Occipital lobe (tissue), 2 donors: Measurements from ENCODE around the gene TSHZ2. TPM values are rescaled to one million over a fixed set of nuclear protein-coding genes. Genes with fewer than 3 reads are reported as not detected.
"Not testable (repeated sequence)": the region's sequence is repeated elsewhere in the genome, so short reads cannot be mapped to it uniquely, and the experiment has no call there.

Experiments
- DNase-seq: peaks from one replicate; lab custom pipeline; 2025; lab: John Stamatoyannopoulos, UW
- total RNA-seq: library from RNA; depleted of rRNA; stranded (reverse); fragments of >200 nt; gene quantifications from one replicate; pipeline ENCODE4 v1.2.3, GENCODE V29; 2014

The TSHZ2 gene
- total RNA-seq, 1 donor from 2014 or later: 0.31 TPM

GRCh38 chr20:53080969-53081871 is 109.1 kb downstream of the TSHZ2 start:
- DNase-seq: no peak

- DNase-seq: no peak
Observed at GRCh38 chr20:53081916-53082863, 110.0 kb downstream of the TSHZ2 start.

- DNase-seq: no peak
Observed at GRCh38 chr20:53083411-53083810, 111.3 kb downstream of the TSHZ2 start.

GRCh38 chr20:53084408-53084997 is 112.3 kb downstream of the TSHZ2 start:
- DNase-seq: no peak

- no peak for DNase-seq
Observed at GRCh38 chr20:53085720-53086119, 113.6 kb downstream of the TSHZ2 start.

- DNase-seq: no peak
Observed at GRCh38 chr20:53087037-53087777, 115.0 kb downstream of the TSHZ2 start.

- no peak for DNase-seq
Observed at GRCh38 chr20:53088786-53089185, 116.6 kb downstream of the TSHZ2 start.

- DNase-seq: not testable (repeated sequence)
Observed at GRCh38 chr20:53089851-53090250, 117.7 kb downstream of the TSHZ2 start.

- DNase-seq: no peak
Observed at GRCh38 chr20:53091789-53092188, 119.6 kb downstream of the TSHZ2 start.

- DNase-seq: no peak
Observed at GRCh38 chr20:53092772-53093300, 120.7 kb downstream of the TSHZ2 start.

- no peak for DNase-seq
Observed at GRCh38 chr20:53097371-53097770, 125.2 kb downstream of the TSHZ2 start.

GRCh38 chr20:53097791-53098190 is 125.6 kb downstream of the TSHZ2 start:
- DNase-seq: no peak

GRCh38 chr20:53098621-53099020 is 126.5 kb downstream of the TSHZ2 start:
- no peak for DNase-seq

- DNase-seq: no peak
Observed at GRCh38 chr20:53099856-53100255, 127.7 kb downstream of the TSHZ2 start.

GRCh38 chr20:53100476-53100911 is 128.3 kb downstream of the TSHZ2 start:
- DNase-seq: no peak

GRCh38 chr20:53101992-53102760 is 130.0 kb downstream of the TSHZ2 start:
- DNase-seq: no peak

GRCh38 chr20:53103124-53103523 is 131.0 kb downstream of the TSHZ2 start:
- DNase-seq: no peak

GRCh38 chr20:53104884-53105283 is 132.7 kb downstream of the TSHZ2 start:
- no peak for DNase-seq

GRCh38 chr20:53116733-53117132 is 144.6 kb downstream of the TSHZ2 start:
- DNase-seq: no peak

- no peak for DNase-seq
Observed at GRCh38 chr20:53122853-53123252, 150.7 kb downstream of the TSHZ2 start.
